Panc1 (cell line): ENCODE data around the gene SYDE2.

Experiments
- CTCF ChIP-seq: fragments of 450-650 bp; IDR thresholded peaks from 2 replicates; pipeline ENCODE4 v1.5.1; 2017; ENCODE audit warnings: mild to moderate bottlenecking
- POLR2AphosphoS5 ChIP-seq: IDR thresholded peaks from 2 replicates; pipeline ENCODE4 v1.6.1; 2012; ENCODE audit warnings: mild to moderate bottlenecking, low read depth, low read length, moderate library complexity
- SIN3A ChIP-seq: IDR thresholded peaks from 2 replicates; pipeline ENCODE4 v1.6.1; 2012; ENCODE audit warnings: low read depth, mild to moderate bottlenecking, low read length, moderate library complexity, borderline replicate concordance; ENCODE audit not compliant: insufficient read depth
- TCF7L2 ChIP-seq: IDR thresholded peaks from 2 replicates; pipeline ENCODE4 v1.6.1; 2011; ENCODE audit warnings: mild to moderate bottlenecking, low read depth, low read length, inconsistent platforms
- TF ChIP-seq, protein P1 (sequence below), 2 experiments: IDR thresholded peaks; 2 replicates each; pipeline ENCODE4 v1.6.1; 2011 to 2012; ENCODE audit warnings: low read depth in 2 of 2, control low read depth in 1 of 2, low read length in 1 of 2, mild to moderate bottlenecking in 1 of 2, moderate library complexity in 1 of 2; ENCODE audit not compliant: insufficient read depth in 1 of 2

- no peak for TF ChIP-seq TCF7L2
- no peak for TF ChIP-seq CTCF
- no peak for TF ChIP-seq POLR2AphosphoS5
- TF ChIP-seq, protein P1, sequence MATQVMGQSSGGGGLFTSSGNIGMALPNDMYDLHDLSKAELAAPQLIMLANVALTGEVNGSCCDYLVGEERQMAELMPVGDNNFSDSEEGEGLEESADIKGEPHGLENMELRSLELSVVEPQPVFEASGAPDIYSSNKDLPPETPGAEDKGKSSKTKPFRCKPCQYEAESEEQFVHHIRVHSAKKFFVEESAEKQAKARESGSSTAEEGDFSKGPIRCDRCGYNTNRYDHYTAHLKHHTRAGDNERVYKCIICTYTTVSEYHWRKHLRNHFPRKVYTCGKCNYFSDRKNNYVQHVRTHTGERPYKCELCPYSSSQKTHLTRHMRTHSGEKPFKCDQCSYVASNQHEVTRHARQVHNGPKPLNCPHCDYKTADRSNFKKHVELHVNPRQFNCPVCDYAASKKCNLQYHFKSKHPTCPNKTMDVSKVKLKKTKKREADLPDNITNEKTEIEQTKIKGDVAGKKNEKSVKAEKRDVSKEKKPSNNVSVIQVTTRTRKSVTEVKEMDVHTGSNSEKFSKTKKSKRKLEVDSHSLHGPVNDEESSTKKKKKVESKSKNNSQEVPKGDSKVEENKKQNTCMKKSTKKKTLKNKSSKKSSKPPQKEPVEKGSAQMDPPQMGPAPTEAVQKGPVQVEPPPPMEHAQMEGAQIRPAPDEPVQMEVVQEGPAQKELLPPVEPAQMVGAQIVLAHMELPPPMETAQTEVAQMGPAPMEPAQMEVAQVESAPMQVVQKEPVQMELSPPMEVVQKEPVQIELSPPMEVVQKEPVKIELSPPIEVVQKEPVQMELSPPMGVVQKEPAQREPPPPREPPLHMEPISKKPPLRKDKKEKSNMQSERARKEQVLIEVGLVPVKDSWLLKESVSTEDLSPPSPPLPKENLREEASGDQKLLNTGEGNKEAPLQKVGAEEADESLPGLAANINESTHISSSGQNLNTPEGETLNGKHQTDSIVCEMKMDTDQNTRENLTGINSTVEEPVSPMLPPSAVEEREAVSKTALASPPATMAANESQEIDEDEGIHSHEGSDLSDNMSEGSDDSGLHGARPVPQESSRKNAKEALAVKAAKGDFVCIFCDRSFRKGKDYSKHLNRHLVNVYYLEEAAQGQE (IDR thresholded peaks at IDR 0.05; ENCODE audit: insufficient read depth in 1 of 2, low read depth in 2 of 2, low read length in 1 of 2), result no peak
- TF ChIP-seq SIN3A, result no peak
Measured at GRCh38 chr1:85245456-85245855, 44.6 kb upstream of the SYDE2 start.
